ENCODE measurements around the gene MYO15B. TPM values are rescaled to one million over a fixed set of nuclear protein-coding genes. Genes with fewer than 3 reads are reported as not detected.

The MYO15B gene
- total and polyA plus RNA-seq, 2 of the 13 experiments (the other 11 are each of a cell fraction or from before 2014, with no cell fraction given), result 2.8 to 8.1 TPM

DNA sequence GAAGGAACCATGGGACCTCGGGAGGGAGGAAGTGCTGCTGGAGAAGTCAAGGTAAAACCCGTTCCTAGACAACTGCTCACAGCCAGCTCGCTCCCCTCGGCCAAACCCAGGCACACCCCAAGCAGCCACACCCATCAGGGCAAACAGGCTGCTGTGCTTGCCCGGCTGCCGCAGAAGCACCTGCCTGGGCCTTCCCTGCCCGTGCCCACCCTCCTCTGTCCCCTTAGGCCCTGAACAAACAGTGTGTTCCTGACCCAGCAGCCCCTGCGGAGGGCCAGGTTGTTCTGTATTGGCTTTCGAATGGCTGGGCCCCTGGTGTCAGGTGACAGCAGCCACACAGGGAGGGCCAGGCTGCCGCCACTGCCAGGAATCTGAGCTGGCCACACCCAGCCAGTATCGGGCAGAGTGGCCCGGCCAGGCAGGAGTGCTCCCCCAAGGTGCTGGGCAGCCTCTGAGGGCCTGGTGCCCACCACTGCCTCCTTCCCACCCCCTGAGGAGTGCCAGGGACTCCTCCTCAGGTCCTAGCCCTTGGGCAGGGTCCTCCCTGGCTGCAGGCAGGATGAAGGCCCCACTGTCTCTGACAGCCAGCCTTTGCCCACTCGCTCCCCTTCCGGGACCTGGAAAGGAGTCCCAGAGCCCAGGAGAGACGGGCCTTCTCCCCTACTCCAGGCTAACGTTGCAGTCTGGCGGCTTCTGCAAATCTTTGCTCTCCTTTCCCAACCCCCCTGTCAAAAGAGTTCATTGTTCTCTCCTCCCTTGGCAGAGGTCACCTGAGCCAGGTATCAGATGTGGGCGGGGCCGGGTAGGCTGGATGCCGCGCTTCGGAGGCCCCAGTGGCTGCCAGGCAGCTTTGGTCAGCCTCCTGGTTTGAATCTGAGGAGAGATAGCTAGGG, 38.1 kb upstream of the MYO15B start (continued):
- TF ChIP-seq NKX3-1 (CRISPR knock-in tag; IDR thresholded peaks at IDR 0.05) (no peak), RFXANK (CRISPR knock-in tag; IDR thresholded peaks at IDR 0.05) (no peak; the same call in 1 of the 2 replicates), SALL1 (CRISPR knock-in tag; IDR thresholded peaks at IDR 0.05) (peak; percentile 76), GFI1 (CRISPR knock-in tag; IDR thresholded peaks at IDR 0.05; ENCODE audit: borderline replicate concordance) (peak; percentile 73), SP5 (CRISPR knock-in tag; IDR thresholded peaks at IDR 0.05; ENCODE audit: borderline replicate concordance, low read depth) (peak; percentile 57; the same call in 1 of the 2 replicates), FOXK1 (CRISPR knock-in tag; IDR thresholded peaks at IDR 0.05; ENCODE audit: borderline replicate concordance, low read depth) (peak; percentile 58; the same call in 1 of the 2 replicates), THYN1 (CRISPR knock-in tag; IDR thresholded peaks at IDR 0.05; ENCODE audit: borderline replicate concordance, low read depth) (no peak), ZNF7 (CRISPR knock-in tag; IDR thresholded peaks at IDR 0.05) (no peak), PAWR (CRISPR knock-in tag; IDR thresholded peaks at IDR 0.05; ENCODE audit: borderline replicate concordance) (no peak), MTF1 (CRISPR knock-in tag; IDR thresholded peaks at IDR 0.05) (no peak), ZFP82 (CRISPR knock-in tag; IDR thresholded peaks at IDR 0.05; ENCODE audit: borderline replicate concordance) (no peak), ZNF713 (CRISPR knock-in tag; IDR thresholded peaks at IDR 0.05) (no peak), ZNF503 (CRISPR knock-in tag; IDR thresholded peaks at IDR 0.05) (no peak; the same call in 1 of the 2 replicates), NR2F2 (IDR thresholded peaks at IDR 0.05; ENCODE audit: borderline replicate concordance, low read depth) (no peak), PHB2 (IDR thresholded peaks at IDR 0.05; ENCODE audit: partially characterized antibody) (no peak), BRF2 (CRISPR knock-in tag; IDR thresholded peaks at IDR 0.05) (no peak), ZKSCAN5 (CRISPR knock-in tag; IDR thresholded peaks at IDR 0.05) (no peak), ZFP90 (CRISPR knock-in tag; IDR thresholded peaks at IDR 0.05; ENCODE audit: borderline replicate concordance) (peak; percentile 86; the same call in 1 of the 2 replicates), ZC3H4 (CRISPR knock-in tag; IDR thresholded peaks at IDR 0.05; ENCODE audit: borderline replicate concordance) (no peak), ZNF782 (CRISPR knock-in tag; IDR thresholded peaks at IDR 0.05; ENCODE audit: borderline replicate concordance) (peak; percentile 58), NONO (IDR thresholded peaks at IDR 0.05) (no peak), NONO (CRISPR knock-in tag; conservative IDR thresholded peaks at IDR 0.05) (no peak; the same call in 1 of the 2 replicates), SNAPC2 (CRISPR knock-in tag; IDR thresholded peaks at IDR 0.05) (peak; percentile 66; the same call in 1 of the 2 replicates)
- TF ChIP-seq, protein P1, sequence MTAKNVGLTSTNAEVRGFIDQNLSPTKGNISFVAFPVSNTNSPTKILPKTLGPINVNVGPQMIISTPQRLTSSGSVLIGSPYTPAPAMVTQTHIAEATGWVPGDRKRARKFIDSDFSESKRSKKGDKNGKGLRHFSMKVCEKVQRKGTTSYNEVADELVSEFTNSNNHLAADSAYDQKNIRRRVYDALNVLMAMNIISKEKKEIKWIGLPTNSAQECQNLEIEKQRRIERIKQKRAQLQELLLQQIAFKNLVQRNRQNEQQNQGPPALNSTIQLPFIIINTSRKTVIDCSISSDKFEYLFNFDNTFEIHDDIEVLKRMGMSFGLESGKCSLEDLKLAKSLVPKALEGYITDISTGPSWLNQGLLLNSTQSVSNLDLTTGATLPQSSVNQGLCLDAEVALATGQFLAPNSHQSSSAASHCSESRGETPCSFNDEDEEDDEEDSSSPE (CRISPR knock-in tag; IDR thresholded peaks at IDR 0.05), result no peak
- TF ChIP-seq, protein P2, sequence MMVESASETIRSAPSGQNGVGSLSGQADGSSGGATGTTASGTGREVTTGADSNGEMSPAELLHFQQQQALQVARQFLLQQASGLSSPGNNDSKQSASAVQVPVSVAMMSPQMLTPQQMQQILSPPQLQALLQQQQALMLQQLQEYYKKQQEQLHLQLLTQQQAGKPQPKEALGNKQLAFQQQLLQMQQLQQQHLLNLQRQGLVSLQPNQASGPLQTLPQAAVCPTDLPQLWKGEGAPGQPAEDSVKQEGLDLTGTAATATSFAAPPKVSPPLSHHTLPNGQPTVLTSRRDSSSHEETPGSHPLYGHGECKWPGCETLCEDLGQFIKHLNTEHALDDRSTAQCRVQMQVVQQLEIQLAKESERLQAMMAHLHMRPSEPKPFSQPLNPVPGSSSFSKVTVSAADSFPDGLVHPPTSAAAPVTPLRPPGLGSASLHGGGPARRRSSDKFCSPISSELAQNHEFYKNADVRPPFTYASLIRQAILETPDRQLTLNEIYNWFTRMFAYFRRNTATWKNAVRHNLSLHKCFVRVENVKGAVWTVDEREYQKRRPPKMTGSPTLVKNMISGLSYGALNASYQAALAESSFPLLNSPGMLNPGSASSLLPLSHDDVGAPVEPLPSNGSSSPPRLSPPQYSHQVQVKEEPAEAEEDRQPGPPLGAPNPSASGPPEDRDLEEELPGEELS (CRISPR knock-in tag; IDR thresholded peaks at IDR 0.05), result peak; percentile 52

All from HepG2 (cell line).